Ectodermal cell (in vitro differentiated cells): Measurements from ENCODE around the gene POLR1C.
"Not testable (repeated sequence)": the region's sequence is repeated elsewhere in the genome, so short reads cannot be mapped to it uniquely, and the experiment has no call there.

Experiments
- H3K27ac ChIP-seq: 2 replicates; pipeline ENCODE4 v1.7.0; 2013; ENCODE audit warnings: mild to moderate bottlenecking, low read depth, low read length; ENCODE audit not compliant: insufficient read depth, poor library complexity, severe bottlenecking
- H3K27me3 ChIP-seq: 2 replicates; pipeline ENCODE4 v1.7.0; 2013; ENCODE audit warnings: mild to moderate bottlenecking, low read length; ENCODE audit not compliant: insufficient read depth, control insufficient read depth, poor library complexity, severe bottlenecking
- H3K36me3 ChIP-seq: one replicate; pipeline ENCODE4 v1.7.0; 2013; ENCODE audit warnings: low read length; ENCODE audit not compliant: control insufficient read depth, insufficient read depth
- H3K4me1 ChIP-seq: one replicate; pipeline ENCODE4 v1.7.0; 2013; ENCODE audit warnings: low read length; ENCODE audit not compliant: control insufficient read depth, insufficient read depth
- H3K4me3 ChIP-seq: 2 replicates; pipeline ENCODE4 v1.7.0; 2013; ENCODE audit warnings: low read depth, low read length, control low read depth; ENCODE audit not compliant: insufficient read depth
- H3K9me3 ChIP-seq: 2 replicates; pipeline ENCODE4 v1.7.0; 2013; ENCODE audit warnings: mild to moderate bottlenecking, low read length, moderate library complexity; ENCODE audit not compliant: control insufficient read depth
- WGBS, 2 experiments: methylation state at CpG; one replicate each; pipeline ENCODE4 v1.1.7; 2013; ENCODE audit warnings: missing lambda C conversion rate in 2 of 2; 5-methylcytosine and 5-hydroxymethylcytosine counted together

POLR1C gene

GRCh38 chr6:43557620-43558019 lies 40.7 kb downstream of the POLR1C start:
- WGBS, 2 experiments, result 97 to 99% methylated on average over 6 of the region's 7 CpGs

GRCh38 chr6:43559328-43559727 lies 42.4 kb downstream of the POLR1C start:
- Histone ChIP-seq H3K27me3 (no peaks in the 10 kb centered on the region), H3K36me3 (peaks cover 58% of the 10 kb centered on the region), H3K27ac (no peak overlapping the region), H3K4me3 (no peak overlapping the region), H3K9me3 (no peaks in the 10 kb centered on the region), H3K4me1 (no peaks in the 10 kb centered on the region)

More at GRCh38 chr6:43557620-43558019, 40.7 kb downstream of the POLR1C start:
- not testable (repeated sequence) for H3K27ac ChIP-seq, H3K9me3 ChIP-seq, H3K4me3 ChIP-seq, H3K27me3 ChIP-seq, H3K4me1 ChIP-seq
- H3K36me3 ChIP-seq, result peaks cover 58% of the 10 kb centered on the region

DNA sequence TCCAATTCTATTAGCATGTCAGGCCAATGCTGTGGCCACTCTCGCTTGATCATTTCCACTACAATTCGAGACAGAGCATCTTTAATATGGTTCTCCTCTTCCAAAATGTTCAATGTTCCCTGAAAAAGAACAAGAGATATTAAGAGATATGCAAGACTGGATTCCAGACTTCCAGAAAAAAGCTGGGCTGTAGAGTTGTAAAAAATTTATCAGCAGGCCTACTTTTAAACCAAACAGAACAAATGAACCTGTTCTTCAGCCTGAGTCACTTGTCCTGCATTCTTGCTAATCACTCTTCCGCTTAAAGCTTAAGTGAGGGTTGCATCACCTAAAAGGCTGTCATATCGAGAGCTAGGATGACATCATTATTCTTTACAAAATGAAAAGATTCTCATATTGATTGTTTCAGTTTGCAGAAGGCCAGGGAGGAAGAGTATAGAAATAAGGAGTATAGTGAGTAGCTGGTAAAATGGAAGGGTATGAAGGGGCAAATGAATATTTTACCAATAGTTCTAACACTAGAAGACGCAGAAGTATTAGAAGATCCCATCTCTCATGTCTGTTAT lies 54.1 kb downstream of the POLR1C start:
- no peaks in the 10 kb centered on the region for H3K27me3 ChIP-seq
- H3K36me3 ChIP-seq, result peaks cover 35% of the 10 kb centered on the region
- no peak overlapping the region for H3K4me3 ChIP-seq
- H3K27ac ChIP-seq, result no peak overlapping the region
- WGBS, 2 experiments, result 95 to 97% methylated on average over 4 to 5 of the region's 5 CpGs
- no peaks in the 10 kb centered on the region for H3K9me3 ChIP-seq
- H3K4me1 ChIP-seq, result peaks cover 3% of the 10 kb centered on the region
